Measurements from ENCODE around the gene HERC2. TPM values are rescaled to one million over a fixed set of nuclear protein-coding genes. Genes with fewer than 3 reads are reported as not detected.

Gene HERC2
- total and polyA plus RNA-seq, 9 of the 15 experiments (the other 6 are each of a cell fraction or from before 2014, with no cell fraction given), result 10.6 to 84.0 (median 42.6) TPM

DNA sequence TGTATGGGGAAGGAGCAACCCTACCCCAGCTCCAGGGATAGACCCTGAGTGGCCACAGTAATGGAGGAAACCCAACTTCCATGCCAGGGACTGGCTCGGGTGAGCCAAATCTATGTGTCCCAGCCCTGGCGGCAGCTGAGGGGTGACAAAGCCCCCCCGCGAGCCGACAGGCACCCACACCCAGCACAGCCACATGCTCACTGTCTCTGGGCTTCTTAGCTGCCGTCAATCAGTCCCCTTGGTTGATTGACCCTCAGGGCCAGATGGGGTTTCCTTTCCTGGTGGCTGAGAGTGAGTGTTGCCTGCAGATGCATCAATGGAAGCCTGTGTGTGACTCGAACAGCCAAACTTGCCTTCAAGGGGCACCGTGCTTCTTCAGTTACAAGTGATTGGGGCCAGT is 220.8 kb downstream of the HERC2 start (continued):
- TF ChIP-seq, protein P1, sequence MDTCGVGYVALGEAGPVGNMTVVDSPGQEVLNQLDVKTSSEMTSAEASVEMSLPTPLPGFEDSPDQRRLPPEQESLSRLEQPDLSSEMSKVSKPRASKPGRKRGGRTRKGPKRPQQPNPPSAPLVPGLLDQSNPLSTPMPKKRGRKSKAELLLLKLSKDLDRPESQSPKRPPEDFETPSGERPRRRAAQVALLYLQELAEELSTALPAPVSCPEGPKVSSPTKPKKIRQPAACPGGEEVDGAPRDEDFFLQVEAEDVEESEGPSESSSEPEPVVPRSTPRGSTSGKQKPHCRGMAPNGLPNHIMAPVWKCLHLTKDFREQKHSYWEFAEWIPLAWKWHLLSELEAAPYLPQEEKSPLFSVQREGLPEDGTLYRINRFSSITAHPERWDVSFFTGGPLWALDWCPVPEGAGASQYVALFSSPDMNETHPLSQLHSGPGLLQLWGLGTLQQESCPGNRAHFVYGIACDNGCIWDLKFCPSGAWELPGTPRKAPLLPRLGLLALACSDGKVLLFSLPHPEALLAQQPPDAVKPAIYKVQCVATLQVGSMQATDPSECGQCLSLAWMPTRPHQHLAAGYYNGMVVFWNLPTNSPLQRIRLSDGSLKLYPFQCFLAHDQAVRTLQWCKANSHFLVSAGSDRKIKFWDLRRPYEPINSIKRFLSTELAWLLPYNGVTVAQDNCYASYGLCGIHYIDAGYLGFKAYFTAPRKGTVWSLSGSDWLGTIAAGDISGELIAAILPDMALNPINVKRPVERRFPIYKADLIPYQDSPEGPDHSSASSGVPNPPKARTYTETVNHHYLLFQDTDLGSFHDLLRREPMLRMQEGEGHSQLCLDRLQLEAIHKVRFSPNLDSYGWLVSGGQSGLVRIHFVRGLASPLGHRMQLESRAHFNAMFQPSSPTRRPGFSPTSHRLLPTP (IDR thresholded peaks at IDR 0.05; ENCODE audit: borderline replicate concordance, extremely low read depth, insufficient read length), result no peak
- no peak for TF ChIP-seq NFIC (IDR thresholded peaks at IDR 0.05)
- no peak for TF ChIP-seq RAD51 (IDR thresholded peaks at IDR 0.05; ENCODE audit: borderline replicate concordance, low read depth)
- no peak for TF ChIP-seq GABPB1 (CRISPR knock-in tag; IDR thresholded peaks at IDR 0.05)

DNA sequence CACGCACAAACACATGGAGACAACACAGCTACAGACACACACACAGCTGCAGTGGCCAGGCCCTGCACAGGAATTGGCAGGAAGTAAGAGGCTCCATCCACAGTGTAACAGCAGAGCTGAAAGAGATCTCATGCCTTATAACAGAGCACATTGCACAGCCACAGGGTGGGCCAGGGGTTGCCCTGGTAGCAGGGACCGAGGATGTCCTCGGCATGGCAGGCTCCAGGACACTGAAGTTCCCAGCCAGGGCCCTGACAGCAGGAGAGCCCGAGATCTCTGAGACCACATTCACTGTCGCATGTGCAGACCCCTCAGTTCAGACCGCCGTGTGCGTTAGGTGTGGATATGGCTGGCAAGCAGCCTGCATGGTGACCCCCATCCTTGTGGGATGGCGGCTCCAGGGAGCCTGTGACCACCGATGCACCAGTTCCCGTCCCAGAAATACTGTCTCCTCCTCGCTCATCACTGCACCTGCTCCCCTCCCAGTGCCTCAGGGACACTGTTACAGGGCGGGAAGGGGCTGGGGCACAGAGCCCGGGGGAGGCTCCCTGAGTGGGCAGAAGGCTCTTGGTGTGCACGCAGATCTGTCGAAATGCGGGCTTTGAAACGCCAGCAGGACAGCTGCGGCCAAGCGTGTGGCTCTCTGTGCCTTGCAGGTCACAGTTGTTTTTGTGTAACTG is 221.3 kb downstream of the HERC2 start:
- 26% methylated on average over 18 of the region's 20 CpGs for WGBS (ENCODE audit: insufficient coverage, low coverage, missing lambda C conversion rate)
- CTCF ChIA-PET (ENCODE audit: low intra/inter-chr PET ratio), result no interaction called here
- TF ChIP-seq SPI1 (IDR thresholded peaks at IDR 0.05; ENCODE audit: borderline replicate concordance, low read depth, low read length) (no peak), GATA2 (CRISPR knock-in tag; IDR thresholded peaks at IDR 0.05) (no peak)
- TF ChIP-seq, protein P2, sequence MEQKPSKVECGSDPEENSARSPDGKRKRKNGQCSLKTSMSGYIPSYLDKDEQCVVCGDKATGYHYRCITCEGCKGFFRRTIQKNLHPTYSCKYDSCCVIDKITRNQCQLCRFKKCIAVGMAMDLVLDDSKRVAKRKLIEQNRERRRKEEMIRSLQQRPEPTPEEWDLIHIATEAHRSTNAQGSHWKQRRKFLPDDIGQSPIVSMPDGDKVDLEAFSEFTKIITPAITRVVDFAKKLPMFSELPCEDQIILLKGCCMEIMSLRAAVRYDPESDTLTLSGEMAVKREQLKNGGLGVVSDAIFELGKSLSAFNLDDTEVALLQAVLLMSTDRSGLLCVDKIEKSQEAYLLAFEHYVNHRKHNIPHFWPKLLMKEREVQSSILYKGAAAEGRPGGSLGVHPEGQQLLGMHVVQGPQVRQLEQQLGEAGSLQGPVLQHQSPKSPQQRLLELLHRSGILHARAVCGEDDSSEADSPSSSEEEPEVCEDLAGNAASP (IDR thresholded peaks at IDR 0.05), result no peak

More for the DNA sequence above, 221.3 kb downstream of the HERC2 start:
- H3K27me3 ChIP-seq (ENCODE audit: control insufficient read depth in 2 of 2, insufficient read depth in 2 of 2, low read length in 2 of 2), result peaks cover 0 to 14% of the 10 kb centered on the region in 2 experiments; a peak in 3 of 5 replicates
- in situ Hi-C loops (cut with MboI), result no loop called here
- H4K20me1 ChIP-seq (replicated peaks; ENCODE audit: control insufficient read depth, insufficient read depth, low read length), result no peaks in the 10 kb centered on the region
- H2AFZ ChIP-seq (ENCODE audit: low read depth, low read length), result no peak overlapping the region
- no peak for DNase-seq (ENCODE audit: extremely low read depth in 1 of 4, low spot score in 3 of 4)
- ATAC-seq, result no peak
- H3K4me1 ChIP-seq (replicated peaks in 1 of 2; ENCODE audit: control insufficient read depth in 2 of 2, insufficient read depth in 2 of 2, low read length in 2 of 2), result peaks cover 16 to 46% of the 10 kb centered on the region in 2 experiments; a peak in 4 of 5 replicates
- no peak overlapping the region for H3K9ac ChIP-seq (ENCODE audit: insufficient read depth in 1 of 2, low read depth in 2 of 2, low read length in 2 of 2)
- intact Hi-C loops (cut with micrococcal nuclease), result no loop called here
- no TSS peak for BruUV-seq (replicated peaks)
- POLR2A ChIA-PET, result no interaction called here
- 0 out of 2 replicates have a peak, but pooled peaks cover under 1% of the 10 kb centered on the region for H3K9me3 ChIP-seq (replicated peaks; ENCODE audit: control insufficient read depth, insufficient read depth, low read depth, low read length)
- FAIRE-seq, result no peak
- no peaks in the 10 kb centered on the region for H3K36me3 ChIP-seq (ENCODE audit: control insufficient read depth, insufficient read depth, low read length)
- H3K9me1 ChIP-seq (ENCODE audit: control insufficient read depth, insufficient read depth, low read length), result no peaks in the 10 kb centered on the region
- H3K79me2 ChIP-seq (ENCODE audit: control insufficient read depth, insufficient read depth, low read length), result no peaks in the 10 kb centered on the region
- no peak overlapping the region for H3K27ac ChIP-seq (ENCODE audit: extremely low read depth, low read depth, low read length)
- no peak overlapping the region for H3K4me3 ChIP-seq
- H3K4me2 ChIP-seq (ENCODE audit: insufficient read depth, low read length), result no peak overlapping the region
